SK-N-SH (cell line): ENCODE results near the gene CDH4.

ENCODE experiments used
- CTCF ChIP-seq: fragments of 200-600 bp; sonication (generic); IDR thresholded peaks from 2 replicates; pipeline ENCODE4 v1.6.1; 2017; ENCODE audit warnings: antibody characterized with exemption, mild to moderate bottlenecking, moderate library complexity
- EP300 ChIP-seq, 2 experiments: IDR thresholded peaks; 2 replicates each; pipeline versions ENCODE4 v1.4.0 to v1.6.1; 2012; ENCODE audit warnings: borderline replicate concordance in 1 of 2, low read depth in 1 of 2, low read length in 1 of 2
- EZH2phosphoT487 ChIP-seq: fragments of 200-600 bp; sonication (generic); IDR thresholded peaks from 2 replicates; pipeline ENCODE4 v1.6.1; 2017; ENCODE audit warnings: low read depth, mixed run types, mild to moderate bottlenecking, antibody characterized with exemption, moderate library complexity, borderline replicate concordance
- FOSL2 ChIP-seq: IDR thresholded peaks from 2 replicates; pipeline ENCODE4 v1.4.0; 2012; ENCODE audit warnings: low read depth, mild to moderate bottlenecking, moderate library complexity, borderline replicate concordance
- GABPA ChIP-seq: IDR thresholded peaks from 2 replicates; pipeline ENCODE4 v1.4.0; 2012; ENCODE audit warnings: low read depth, mild to moderate bottlenecking
- PBX3 ChIP-seq: IDR thresholded peaks from 2 replicates; pipeline ENCODE4; 2012
- POLR2AphosphoS5 ChIP-seq: IDR thresholded peaks from 2 replicates; pipeline ENCODE4 v1.6.1; 2012; ENCODE audit warnings: low read depth, low read length
- RFX5 ChIP-seq: IDR thresholded peaks from 2 replicates; pipeline ENCODE4 v1.6.1; 2012; ENCODE audit warnings: mild to moderate bottlenecking, improper control_type of control experiment, low read length
- TAF1 ChIP-seq: IDR thresholded peaks from 2 replicates; pipeline ENCODE4 v1.6.1; 2012; ENCODE audit warnings: low read depth, mild to moderate bottlenecking, low read length, moderate library complexity, borderline replicate concordance
- TCF12 ChIP-seq: IDR thresholded peaks from 2 replicates; pipeline ENCODE4 v1.4.0; 2012
- USF2 ChIP-seq: fragments of 150-350 bp; IDR thresholded peaks from 2 replicates; pipeline ENCODE4 v1.6.1; 2017; ENCODE audit warnings: antibody characterized with exemption, low read length, low read depth, borderline replicate concordance
- YY1 ChIP-seq: IDR thresholded peaks from 2 replicates; pipeline ENCODE4 v1.4.0; 2012; ENCODE audit warnings: low read depth, mild to moderate bottlenecking

- TF ChIP-seq CTCF, result no peak
- TF ChIP-seq POLR2AphosphoS5, result no peak
- TF ChIP-seq YY1, result no peak
- TF ChIP-seq USF2, result no peak
- no peak for TF ChIP-seq TCF12
- TF ChIP-seq EP300 (IDR thresholded peaks at IDR 0.05; ENCODE audit: borderline replicate concordance in 1 of 2, low read depth in 1 of 2, low read length in 1 of 2), result no peak
- no peak for TF ChIP-seq EZH2phosphoT487
- TF ChIP-seq RFX5, result no peak
- no peak for TF ChIP-seq PBX3
- no peak for TF ChIP-seq GABPA
- no peak for TF ChIP-seq TAF1
- no peak for TF ChIP-seq FOSL2
Measured at GRCh38 chr20:61436667-61437279, 184.7 kb downstream of the CDH4 start.
